HepG2 (cell line): Measurements from ENCODE around the gene GPR156. TPM values are rescaled to one million over a fixed set of nuclear protein-coding genes. Genes with fewer than 3 reads are reported as not detected.
A peak's percentile ranks its signal among the peaks of the same experiment; 100 is the strongest.

Source experiments
- ATAC-seq: fragments of 200-7000 bp; cut with Tn5 transposase; 3 replicates; pipeline ENCODE4 v1.9.1; 2020; ENCODE audit warnings: mild to moderate bottlenecking, moderate library complexity
- BruUV-seq: library from RNA; stranded (reverse); fragments of 400-500 nt; replicated peaks from 2 replicates; lab custom pipeline; 2021; lab: Mats Ljungman, UMichigan
- CTCF ChIA-PET: fragments of 300-600 bp; formaldehyde crosslinking; extraction: SDS; loops from one replicate; lab custom pipeline; 2021; ENCODE audit warnings: low total read pairs, inconsistent platforms, low intra/inter-chr PET ratio; lab: Yijun Ruan, JAX
- POLR2A ChIA-PET: fragments of 350-600 bp; sonication (Branson Sonifier 250); formaldehyde crosslinking; loops from one replicate; lab custom pipeline; 2020; ENCODE audit warnings: antibody characterized with exemption, inconsistent platforms; lab: Yijun Ruan, JAX
- DNase-seq: peaks from one replicate; pipeline ENCODE4 v3.0.0-alpha.2; 2015; ENCODE audit warnings: low spot score
- FAIRE-seq: peaks from 3 replicates; lab custom pipeline; 2011; peaks lifted over from hg19 to GRCh38; lab: Jason Lieb, UNC
- H2AFZ ChIP-seq: one replicate; pipeline ENCODE4 v1.6.1; 2011; ENCODE audit warnings: low read length, inconsistent platforms
- H3K27ac ChIP-seq: fragments of 300-600 bp; 3 replicates; pipeline ENCODE4 v1.8.0; 2011; ENCODE audit warnings: mixed run types, mild to moderate bottlenecking, mixed read lengths, low read length, inconsistent platforms; ENCODE audit not compliant: insufficient read depth; ENCODE audit errors: extremely low read length
- H3K27me3 ChIP-seq, 2 experiments: fragments of 200-600 bp in 1 of 2; 2 replicates in 1 of 2; 3 replicates in 1 of 2; pipeline versions ENCODE4 v1.6.0 to v1.8.0; 2011; ENCODE audit warnings: low read length in 2 of 2, mild to moderate bottlenecking in 2 of 2, moderate library complexity in 2 of 2, inconsistent platforms in 1 of 2; ENCODE audit not compliant: insufficient read depth in 2 of 2, control insufficient read depth in 1 of 2
- H3K36me3 ChIP-seq, 2 experiments: fragments of 200-600 bp in 1 of 2; replicated peaks in 1 of 2; 2 replicates in 1 of 2; 3 replicates in 1 of 2; pipeline versions ENCODE4 v1.5.1 to v1.8.0; 2011; ENCODE audit warnings: low read length in 2 of 2, inconsistent platforms in 1 of 2; ENCODE audit not compliant: insufficient read depth in 2 of 2, control insufficient read depth in 1 of 2
- H3K4me1 ChIP-seq: 2 replicates; pipeline ENCODE4 v1.5.1; 2012; ENCODE audit warnings: low read length, inconsistent platforms; ENCODE audit not compliant: insufficient read depth
- H3K4me2 ChIP-seq: 2 replicates; pipeline ENCODE4 v1.6.0; 2011; ENCODE audit warnings: low read depth, low read length, inconsistent platforms
- H3K4me3 ChIP-seq, 3 experiments: fragments of 200-600 bp in 1 of 3; sonication (generic), shearing (Covaris generic) in 1 of 3; replicated peaks in 1 of 3; 2 replicates each; pipeline ENCODE4 v1.5.1; 2011 to 2016; ENCODE audit warnings: low read length in 3 of 3, inconsistent platforms in 2 of 3, low read depth in 2 of 3, mild to moderate bottlenecking in 2 of 3, control low read depth in 1 of 3, mixed read lengths in 1 of 3; ENCODE audit not compliant: insufficient read depth in 1 of 3
- H3K79me2 ChIP-seq: one replicate; pipeline ENCODE4 v1.6.1; 2011; ENCODE audit warnings: low read length, inconsistent platforms; ENCODE audit not compliant: insufficient read depth
- H3K9ac ChIP-seq: 2 replicates; pipeline ENCODE4 v1.6.0; 2011; ENCODE audit warnings: mild to moderate bottlenecking, low read depth, low read length, inconsistent platforms; ENCODE audit not compliant: insufficient read depth
- H3K9me3 ChIP-seq: 2 replicates; pipeline ENCODE4 v1.5.1; 2012; ENCODE audit warnings: mild to moderate bottlenecking, low read length
- H4K20me1 ChIP-seq: 2 replicates; pipeline ENCODE4 v1.6.0; 2011; ENCODE audit warnings: inconsistent platforms, mild to moderate bottlenecking, low read length, moderate library complexity; ENCODE audit not compliant: insufficient read depth
- EED ChIP-seq: sonication (generic); formaldehyde crosslinking; IDR thresholded peaks from 2 replicates; pipeline ENCODE4 v1.5.0; 2020; ENCODE audit warnings: mild to moderate bottlenecking, missing genetic modification reagents
- THAP9 ChIP-seq: sonication (generic); formaldehyde crosslinking; IDR thresholded peaks from 2 replicates; pipeline ENCODE4; 2020; ENCODE audit warnings: missing genetic modification reagents, mild to moderate bottlenecking, borderline replicate concordance
- ZNF317 ChIP-seq: sonication (generic); formaldehyde crosslinking; IDR thresholded peaks from 2 replicates; pipeline ENCODE4 v1.5.0; 2020; ENCODE audit warnings: mild to moderate bottlenecking, missing genetic modification reagents
- ZNF329 ChIP-seq: sonication (generic); formaldehyde crosslinking; IDR thresholded peaks from 2 replicates; pipeline ENCODE4 v1.9.0; 2021; ENCODE audit warnings: low read depth, mild to moderate bottlenecking, missing genetic modification reagents
- WGBS: methylation state at CpG from one replicate; pipeline ENCODE4 v1.1.6; 2017; ENCODE audit warnings: low lambda C conversion rate; 5-methylcytosine and 5-hydroxymethylcytosine counted together
- in situ Hi-C: cut with HindIII; loops from 2 replicates; pipeline ENCODE4 v1.10.0; 2017; ENCODE audit warnings: low pct_unique_long_range_greater_than_20kb; ENCODE audit not compliant: extremely low pct_ligation_motif_present
- intact Hi-C: fragments of 100-400 bp; cut with micrococcal nuclease; formaldehyde crosslinking; loops from one replicate; pipeline ENCODE4 v1.10.0; 2022; ENCODE audit not compliant: unreplicated experiment
- polyA plus RNA-seq, 8 experiments: library from polyadenylated mRNA; depleted of rRNA in 3 of 8; stranded (reverse) in 7 of 8; unstranded in 1 of 8; fragments of >200 nt; fragmentation: Illumina TruSeq in 4 of 8; extraction: Trizol in 4 of 8; gene quantifications; 2 replicates each; pipeline versions ENCODE4 v1.2.1 to v1.2.3, GENCODE V29; 2011 to 2016; ENCODE audit warnings: low read depth in 4 of 8, missing spikeins in 1 of 8, mixed read lengths in 1 of 8; ENCODE audit not compliant: insufficient read depth in 1 of 8
- total RNA-seq, 5 experiments: library from RNA; depleted of rRNA; stranded (reverse); fragments of >200 nt; fragmentation: Illumina TruSeq; extraction: Trizol; gene quantifications; 2 replicates each; pipeline ENCODE4 v1.2.3, GENCODE V29; 2016; ENCODE audit warnings: low read depth in 1 of 5

GPR156 gene
- total and polyA plus RNA-seq, 2 of the 13 experiments (the other 11 are each of a cell fraction or from before 2014, with no cell fraction given), result not detected

- TF ChIP-seq THAP9 (CRISPR knock-in tag), result no peak
- no peak for TF ChIP-seq ZNF329 (CRISPR knock-in tag)
These were observed 21.2 kb downstream of the GPR156 start (continued) for GRCh38 chr3:120263792-120264191.

- Histone ChIP-seq H2AFZ (no peak overlapping the region), H4K20me1 (no peaks in the 10 kb centered on the region), H3K27me3 (0 out of 5 replicates have a peak, but pooled peaks cover 0 to 3% of the 10 kb centered on the region in 2 experiments), H3K4me3 (no peak overlapping the region), H3K27ac (no peak overlapping the region), H3K36me3 (no peaks in the 10 kb centered on the region), H3K9ac (no peak overlapping the region), H3K79me2 (no peaks in the 10 kb centered on the region), H3K4me2 (no peak overlapping the region), H3K4me1 (no peaks in the 10 kb centered on the region), H3K9me3 (peaks cover 10% of the 10 kb centered on the region)
- peak; percentile 98 for TF ChIP-seq ZNF317 (CRISPR knock-in tag)
- no peak for TF ChIP-seq EED (CRISPR knock-in tag)
- ChIA-PET POLR2A (no interaction called here), CTCF (no interaction called here)
- 2% methylated on average over 1 of the region's 1 CpG for WGBS
- in situ Hi-C loops (no loop called here), intact Hi-C loops (no loop called here)
- no TSS peak for BruUV-seq
- DNase-seq (no peak), FAIRE-seq (no peak), ATAC-seq (no peak)
These were observed 27.0 kb downstream of the GPR156 start for GRCh38 chr3:120258009-120258408.
